WTC11 (cell line): Measurements from ENCODE around the gene PAK5. TPM values are rescaled to one million over a fixed set of nuclear protein-coding genes. Genes with fewer than 3 reads are reported as not detected.
A peak's percentile ranks its signal among the peaks of the same experiment; 100 is the strongest.

Experiments
- ATAC-seq: fragments of 200-7000 bp; cut with Tn5 transposase; 2 replicates; pipeline ENCODE4 v1.10.0; 2021; ENCODE audit warnings: mild to moderate bottlenecking, moderate library complexity
- CTCF ChIA-PET: fragments of 300-600 bp; sonication (Branson Sonifier 250); formaldehyde crosslinking; loops from one replicate; lab custom pipeline; 2021; ENCODE audit warnings: antibody characterized with exemption; lab: Charles Lee
- POLR2A ChIA-PET: fragments of 350-600 bp; sonication (Branson Sonifier 250); formaldehyde crosslinking; loops from one replicate; lab custom pipeline; 2021; ENCODE audit warnings: antibody characterized with exemption; lab: Charles Lee
- DNase-seq: peaks from one replicate; pipeline ENCODE4 v3.0.0; 2021; ENCODE audit warnings: low spot score
- H3K27ac Mint-ChIP-seq: 2 replicates; pipeline ENCODE4 v1.8.0; 2021; ENCODE audit warnings: mixed read lengths
- H3K27me3 Mint-ChIP-seq: 2 replicates; pipeline ENCODE4 v1.8.0; 2021; ENCODE audit warnings: low read depth, mild to moderate bottlenecking, moderate library complexity, mixed read lengths
- H3K36me3 Mint-ChIP-seq: 2 replicates; pipeline ENCODE4 v1.8.0; 2021; ENCODE audit warnings: mixed read lengths
- H3K4me1 Mint-ChIP-seq: 2 replicates; pipeline ENCODE4 v1.8.0; 2022; ENCODE audit warnings: mixed read lengths
- H3K4me3 Mint-ChIP-seq: 2 replicates; pipeline ENCODE4 v1.8.0; 2021; ENCODE audit warnings: mild to moderate bottlenecking, moderate library complexity, mixed read lengths
- H3K9me3 Mint-ChIP-seq: 2 replicates; pipeline ENCODE4 v1.8.0; 2021; ENCODE audit warnings: mixed read lengths
- CBFB ChIP-seq: sonication (generic); formaldehyde crosslinking; IDR thresholded peaks from 2 replicates; pipeline ENCODE4 v1.8.1; 2022; ENCODE audit warnings: mild to moderate bottlenecking, low read depth, missing genetic modification reagents
- GRHL2 ChIP-seq: fragments of 250-450 bp; sonication (Bioruptor Pico); IDR thresholded peaks from 2 replicates; pipeline ENCODE4 v1.8.0; 2022; ENCODE audit warnings: mild to moderate bottlenecking, moderate library complexity; ENCODE audit not compliant: insufficient replicate concordance, severe bottlenecking
- GTF2I ChIP-seq: fragments of 250-450 bp; sonication (Bioruptor Pico); conservative IDR thresholded peaks from 2 replicates; pipeline ENCODE4 v1.4.0; 2021; ENCODE audit warnings: mild to moderate bottlenecking
- KAT7 ChIP-seq: sonication (generic); formaldehyde crosslinking; IDR thresholded peaks from 2 replicates; pipeline ENCODE4 v1.8.1; 2023; ENCODE audit warnings: missing genetic modification reagents, mild to moderate bottlenecking, borderline replicate concordance
- NFE2L1 ChIP-seq: sonication (generic); formaldehyde crosslinking; IDR thresholded peaks from 2 replicates; pipeline ENCODE4 v1.8.1; 2023; ENCODE audit warnings: missing genetic modification reagents
- SMAD3 ChIP-seq: sonication (generic); formaldehyde crosslinking; IDR thresholded peaks from 2 replicates; pipeline ENCODE4 v1.8.0; 2022; ENCODE audit warnings: missing genetic modification reagents, mild to moderate bottlenecking, borderline replicate concordance
- SP1 ChIP-seq: sonication (generic); formaldehyde crosslinking; conservative IDR thresholded peaks from 2 replicates; pipeline ENCODE4 v1.8.1; 2022; ENCODE audit warnings: missing genetic modification reagents
- ZBTB21 ChIP-seq: sonication (generic); formaldehyde crosslinking; IDR thresholded peaks from 2 replicates; pipeline ENCODE4 v1.8.1; 2023; ENCODE audit warnings: mild to moderate bottlenecking, missing genetic modification reagents, borderline replicate concordance
- ZNF121 ChIP-seq: sonication (generic); formaldehyde crosslinking; IDR thresholded peaks from 2 replicates; pipeline ENCODE4 v1.8.0; 2023; ENCODE audit warnings: missing genetic modification reagents
- ZNF263 ChIP-seq: sonication (generic); formaldehyde crosslinking; IDR thresholded peaks from 2 replicates; pipeline ENCODE4 v1.8.1; 2022; ENCODE audit warnings: low read depth, mild to moderate bottlenecking, moderate library complexity, missing genetic modification reagents
- ZNF416 ChIP-seq: fragments of 250-450 bp; sonication (Bioruptor Pico); IDR thresholded peaks from 2 replicates; pipeline ENCODE4 v1.9.0; 2021; ENCODE audit warnings: mild to moderate bottlenecking, inconsistent platforms
- total RNA-seq: library from RNA; stranded (reverse); gene quantifications from 3 replicates; pipeline ENCODE4 v1.2.3, GENCODE V29; 2021
- TF ChIP-seq, protein P1 (sequence below): fragments of 250-450 bp; sonication (Bioruptor Pico); IDR thresholded peaks from 2 replicates; pipeline ENCODE4 v2.1.2; 2022; ENCODE audit warnings: mild to moderate bottlenecking, moderate library complexity
- TF ChIP-seq, protein P2 (sequence below): fragments of 200-600 bp; IDR thresholded peaks from 2 replicates; pipeline ENCODE4 v1.8.0; 2022; ENCODE audit warnings: antibody characterized with exemption
- TF ChIP-seq, protein P3 (sequence below): sonication (generic); formaldehyde crosslinking; IDR thresholded peaks from 2 replicates; pipeline ENCODE4 v1.8.1; 2022; ENCODE audit warnings: missing genetic modification reagents, borderline replicate concordance
- TF ChIP-seq, protein P4 (sequence below): sonication (generic); formaldehyde crosslinking; IDR thresholded peaks from 2 replicates; pipeline ENCODE4 v1.8.0; 2022; ENCODE audit warnings: mild to moderate bottlenecking, missing genetic modification reagents
- TF ChIP-seq, protein P5 (sequence below): fragments of 250-450 bp; sonication (Bioruptor Pico); IDR thresholded peaks from 2 replicates; pipeline ENCODE4 v1.9.0; 2021; ENCODE audit warnings: mild to moderate bottlenecking

Gene PAK5
- total RNA-seq, 1 experiment from 2014 or later = 0.31 TPM

DNA sequence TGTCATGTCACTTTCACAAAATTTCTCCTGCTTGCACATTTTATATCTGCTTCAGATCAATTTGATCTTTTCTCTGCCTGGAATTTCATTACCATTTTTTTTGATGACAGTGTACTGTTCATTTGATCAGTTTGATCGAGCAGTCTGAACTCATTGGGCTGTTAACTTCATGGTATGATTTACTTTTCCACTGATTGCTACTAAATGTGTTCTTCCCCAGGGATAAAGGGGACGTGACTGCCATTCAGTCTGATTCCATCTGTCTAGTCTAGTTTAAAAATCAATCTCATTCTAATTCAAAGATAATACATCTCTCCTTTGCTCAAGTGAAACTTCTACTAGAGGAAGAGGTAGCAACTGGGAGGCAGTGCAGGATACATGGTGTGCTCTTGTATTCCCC, 303.4 kb downstream of the PAK5 start:
- ChIA-PET POLR2A (no interaction called here), CTCF (interaction anchor here (1.1 kb wide), 1 partner anchor 82 kb away, joined by 5 read pairs; no protein-coding TSS in a partner anchor)
- DNase-seq = no peak
- 0 out of 2 replicates have a peak, but pooled peaks cover 3% of the 10 kb centered on the region for H3K9me3 Mint-ChIP-seq
- no peaks in the 10 kb centered on the region for H3K36me3 Mint-ChIP-seq
- H3K4me3 Mint-ChIP-seq = no peak overlapping the region
- TF ChIP-seq ZNF263 (CRISPR knock-in tag) = no peak
- no peak overlapping the region for H3K27ac Mint-ChIP-seq
- H3K27me3 Mint-ChIP-seq = peaks cover 3% of the 10 kb centered on the region; the same call in 1 of the 2 replicates
- H3K4me1 Mint-ChIP-seq = peaks cover 23% of the 10 kb centered on the region
- ATAC-seq = no peak

DNA sequence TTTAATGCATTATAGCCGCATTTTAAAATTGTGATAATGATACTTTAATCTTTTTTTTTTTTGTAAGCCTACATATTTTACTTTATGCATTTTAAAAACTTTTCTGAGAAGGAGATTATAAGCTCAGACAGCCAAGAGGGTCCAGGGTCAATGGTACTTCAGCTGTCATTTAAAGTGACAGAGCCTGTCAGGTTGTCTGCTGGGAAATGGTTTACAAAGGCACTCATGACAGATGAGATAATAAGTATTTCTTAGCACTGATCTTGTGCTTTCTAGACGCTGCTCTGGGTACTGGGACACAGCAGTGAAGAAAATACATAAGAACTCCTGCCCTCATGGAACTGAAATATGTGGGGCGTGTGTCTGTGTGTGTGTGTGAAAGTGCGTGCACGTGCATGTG, 304.9 kb downstream of the PAK5 start:
- 0 out of 2 replicates have a peak, but pooled peaks cover 3% of the 10 kb centered on the region for H3K9me3 Mint-ChIP-seq
- POLR2A ChIA-PET = no interaction called here

DNA sequence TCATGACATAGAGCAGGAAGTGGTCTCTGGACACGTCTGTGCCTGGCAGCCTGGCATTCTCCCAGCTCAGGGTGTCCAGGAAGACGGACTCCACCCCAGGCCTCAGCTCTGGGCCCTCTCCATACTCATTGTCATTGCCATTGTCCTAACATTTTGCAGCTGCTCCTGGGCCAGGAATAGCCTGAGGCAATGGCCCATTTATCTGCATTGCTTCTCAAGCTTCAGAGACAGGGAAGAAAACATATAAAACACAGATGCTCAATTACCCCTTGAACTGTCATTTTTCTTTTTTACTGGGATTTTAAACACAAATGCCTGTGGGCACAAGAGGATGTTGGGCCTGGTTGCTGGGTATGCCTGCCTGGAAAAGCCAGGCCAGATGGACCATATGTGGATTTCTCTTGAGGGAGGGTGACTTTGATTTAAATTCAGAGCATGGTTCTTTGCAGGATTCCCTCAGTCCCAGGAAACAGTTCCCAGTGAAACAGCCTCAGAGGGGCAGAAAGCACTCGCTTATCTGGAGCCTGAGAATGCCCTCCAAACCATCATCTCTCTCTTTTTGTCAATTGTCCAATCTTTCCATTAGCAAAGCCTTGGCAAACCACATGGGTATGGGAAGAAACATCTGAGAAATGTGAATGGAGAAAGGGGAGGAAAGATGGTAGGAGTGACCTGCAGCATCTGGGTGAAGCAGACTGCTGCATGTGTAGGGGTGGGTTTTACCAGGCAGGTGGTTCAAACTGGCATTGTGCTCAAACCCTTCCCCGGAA, 306.6 kb downstream of the PAK5 start:
- Mint-ChIP-seq H3K4me3 (no peak overlapping the region), H3K27ac (no peak overlapping the region), H3K36me3 (no peaks in the 10 kb centered on the region), H3K9me3 (0 out of 2 replicates have a peak, but pooled peaks cover 3% of the 10 kb centered on the region), H3K27me3 (peaks cover 6% of the 10 kb centered on the region; the same call in 1 of the 2 replicates), H3K4me1 (peaks cover 26% of the 10 kb centered on the region)
- 0 out of 2 replicates have a peak, but pooled peaks have one; percentile 30 for ATAC-seq
- no peak for DNase-seq
- TF ChIP-seq ZNF416 (no peak), ZNF121 (CRISPR knock-in tag) (no peak), NFE2L1 (CRISPR knock-in tag) (no peak)
- TF ChIP-seq, protein P1, sequence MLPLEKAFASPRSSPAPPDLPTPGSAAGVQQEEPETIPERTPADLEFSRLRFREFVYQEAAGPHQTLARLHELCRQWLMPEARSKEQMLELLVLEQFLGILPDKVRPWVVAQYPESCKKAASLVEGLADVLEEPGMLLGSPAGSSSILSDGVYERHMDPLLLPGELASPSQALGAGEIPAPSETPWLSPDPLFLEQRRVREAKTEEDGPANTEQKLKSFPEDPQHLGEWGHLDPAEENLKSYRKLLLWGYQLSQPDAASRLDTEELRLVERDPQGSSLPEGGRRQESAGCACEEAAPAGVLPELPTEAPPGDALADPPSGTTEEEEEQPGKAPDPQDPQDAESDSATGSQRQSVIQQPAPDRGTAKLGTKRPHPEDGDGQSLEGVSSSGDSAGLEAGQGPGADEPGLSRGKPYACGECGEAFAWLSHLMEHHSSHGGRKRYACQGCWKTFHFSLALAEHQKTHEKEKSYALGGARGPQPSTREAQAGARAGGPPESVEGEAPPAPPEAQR (CRISPR knock-in tag) = no peak
- TF ChIP-seq, protein P2, sequence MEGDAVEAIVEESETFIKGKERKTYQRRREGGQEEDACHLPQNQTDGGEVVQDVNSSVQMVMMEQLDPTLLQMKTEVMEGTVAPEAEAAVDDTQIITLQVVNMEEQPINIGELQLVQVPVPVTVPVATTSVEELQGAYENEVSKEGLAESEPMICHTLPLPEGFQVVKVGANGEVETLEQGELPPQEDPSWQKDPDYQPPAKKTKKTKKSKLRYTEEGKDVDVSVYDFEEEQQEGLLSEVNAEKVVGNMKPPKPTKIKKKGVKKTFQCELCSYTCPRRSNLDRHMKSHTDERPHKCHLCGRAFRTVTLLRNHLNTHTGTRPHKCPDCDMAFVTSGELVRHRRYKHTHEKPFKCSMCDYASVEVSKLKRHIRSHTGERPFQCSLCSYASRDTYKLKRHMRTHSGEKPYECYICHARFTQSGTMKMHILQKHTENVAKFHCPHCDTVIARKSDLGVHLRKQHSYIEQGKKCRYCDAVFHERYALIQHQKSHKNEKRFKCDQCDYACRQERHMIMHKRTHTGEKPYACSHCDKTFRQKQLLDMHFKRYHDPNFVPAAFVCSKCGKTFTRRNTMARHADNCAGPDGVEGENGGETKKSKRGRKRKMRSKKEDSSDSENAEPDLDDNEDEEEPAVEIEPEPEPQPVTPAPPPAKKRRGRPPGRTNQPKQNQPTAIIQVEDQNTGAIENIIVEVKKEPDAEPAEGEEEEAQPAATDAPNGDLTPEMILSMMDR = no peak
- TF ChIP-seq, protein P3, sequence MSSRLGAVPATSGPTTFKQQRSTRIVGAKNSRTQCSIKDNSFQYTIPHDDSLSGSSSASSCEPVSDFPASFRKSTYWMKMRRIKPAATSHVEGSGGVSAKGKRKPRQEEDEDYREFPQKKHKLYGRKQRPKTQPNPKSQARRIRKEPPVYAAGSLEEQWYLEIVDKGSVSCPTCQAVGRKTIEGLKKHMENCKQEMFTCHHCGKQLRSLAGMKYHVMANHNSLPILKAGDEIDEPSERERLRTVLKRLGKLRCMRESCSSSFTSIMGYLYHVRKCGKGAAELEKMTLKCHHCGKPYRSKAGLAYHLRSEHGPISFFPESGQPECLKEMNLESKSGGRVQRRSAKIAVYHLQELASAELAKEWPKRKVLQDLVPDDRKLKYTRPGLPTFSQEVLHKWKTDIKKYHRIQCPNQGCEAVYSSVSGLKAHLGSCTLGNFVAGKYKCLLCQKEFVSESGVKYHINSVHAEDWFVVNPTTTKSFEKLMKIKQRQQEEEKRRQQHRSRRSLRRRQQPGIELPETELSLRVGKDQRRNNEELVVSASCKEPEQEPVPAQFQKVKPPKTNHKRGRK (CRISPR knock-in tag) = no peak
- CTCF ChIA-PET = interaction anchor here (1.2 kb wide), 1 partner anchor 14 kb away, joined by 4 read pairs; no protein-coding TSS in a partner anchor
- POLR2A ChIA-PET = no interaction called here

More for the DNA sequence above, 304.9 kb downstream of the PAK5 start:
- peaks cover 26% of the 10 kb centered on the region for H3K4me1 Mint-ChIP-seq
- no peak for DNase-seq
- H3K36me3 Mint-ChIP-seq = no peaks in the 10 kb centered on the region
- CTCF ChIA-PET = no interaction called here
- H3K27me3 Mint-ChIP-seq = peaks cover 6% of the 10 kb centered on the region; the same call in 1 of the 2 replicates
- H3K4me3 Mint-ChIP-seq = no peak overlapping the region
- no peak for TF ChIP-seq SP1 (CRISPR knock-in tag)
- TF ChIP-seq, all 79 proteins: peak for 0
- ATAC-seq = no peak
- no peak overlapping the region for H3K27ac Mint-ChIP-seq

DNA sequence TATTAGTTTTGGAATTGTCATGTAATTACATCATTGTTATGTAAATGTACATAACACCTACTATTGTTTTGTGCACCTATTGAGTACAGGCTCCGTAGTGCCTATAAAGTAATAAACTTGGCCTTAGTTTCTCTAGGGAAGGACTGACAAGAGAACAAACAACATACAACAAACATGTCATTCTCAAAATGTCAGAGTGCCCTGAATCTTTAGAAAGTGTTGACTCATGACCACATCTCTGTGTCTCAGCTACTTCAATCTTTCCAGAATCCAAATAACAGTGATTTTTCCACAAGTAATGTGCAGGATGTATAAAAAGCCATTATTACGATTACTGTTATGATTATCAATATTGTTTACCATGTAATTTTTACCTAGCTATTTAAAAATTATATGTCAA, 307.3 kb downstream of the PAK5 start:
- TF ChIP-seq KAT7 = no peak
- TF ChIP-seq GRHL2 = no peak
- TF ChIP-seq CBFB (CRISPR knock-in tag) = no peak
- TF ChIP-seq GTF2I (CRISPR knock-in tag) = no peak
- no peak for TF ChIP-seq ZBTB21 (CRISPR knock-in tag)
- no peak for TF ChIP-seq NFE2L1 (CRISPR knock-in tag)
- TF ChIP-seq, protein P4, sequence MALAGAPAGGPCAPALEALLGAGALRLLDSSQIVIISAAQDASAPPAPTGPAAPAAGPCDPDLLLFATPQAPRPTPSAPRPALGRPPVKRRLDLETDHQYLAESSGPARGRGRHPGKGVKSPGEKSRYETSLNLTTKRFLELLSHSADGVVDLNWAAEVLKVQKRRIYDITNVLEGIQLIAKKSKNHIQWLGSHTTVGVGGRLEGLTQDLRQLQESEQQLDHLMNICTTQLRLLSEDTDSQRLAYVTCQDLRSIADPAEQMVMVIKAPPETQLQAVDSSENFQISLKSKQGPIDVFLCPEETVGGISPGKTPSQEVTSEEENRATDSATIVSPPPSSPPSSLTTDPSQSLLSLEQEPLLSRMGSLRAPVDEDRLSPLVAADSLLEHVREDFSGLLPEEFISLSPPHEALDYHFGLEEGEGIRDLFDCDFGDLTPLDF = no peak
- no peak for TF ChIP-seq SMAD3 (CRISPR knock-in tag)
- TF ChIP-seq, protein P5, sequence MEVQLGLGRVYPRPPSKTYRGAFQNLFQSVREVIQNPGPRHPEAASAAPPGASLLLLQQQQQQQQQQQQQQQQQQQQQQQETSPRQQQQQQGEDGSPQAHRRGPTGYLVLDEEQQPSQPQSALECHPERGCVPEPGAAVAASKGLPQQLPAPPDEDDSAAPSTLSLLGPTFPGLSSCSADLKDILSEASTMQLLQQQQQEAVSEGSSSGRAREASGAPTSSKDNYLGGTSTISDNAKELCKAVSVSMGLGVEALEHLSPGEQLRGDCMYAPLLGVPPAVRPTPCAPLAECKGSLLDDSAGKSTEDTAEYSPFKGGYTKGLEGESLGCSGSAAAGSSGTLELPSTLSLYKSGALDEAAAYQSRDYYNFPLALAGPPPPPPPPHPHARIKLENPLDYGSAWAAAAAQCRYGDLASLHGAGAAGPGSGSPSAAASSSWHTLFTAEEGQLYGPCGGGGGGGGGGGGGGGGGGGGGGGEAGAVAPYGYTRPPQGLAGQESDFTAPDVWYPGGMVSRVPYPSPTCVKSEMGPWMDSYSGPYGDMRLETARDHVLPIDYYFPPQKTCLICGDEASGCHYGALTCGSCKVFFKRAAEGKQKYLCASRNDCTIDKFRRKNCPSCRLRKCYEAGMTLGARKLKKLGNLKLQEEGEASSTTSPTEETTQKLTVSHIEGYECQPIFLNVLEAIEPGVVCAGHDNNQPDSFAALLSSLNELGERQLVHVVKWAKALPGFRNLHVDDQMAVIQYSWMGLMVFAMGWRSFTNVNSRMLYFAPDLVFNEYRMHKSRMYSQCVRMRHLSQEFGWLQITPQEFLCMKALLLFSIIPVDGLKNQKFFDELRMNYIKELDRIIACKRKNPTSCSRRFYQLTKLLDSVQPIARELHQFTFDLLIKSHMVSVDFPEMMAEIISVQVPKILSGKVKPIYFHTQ (CRISPR knock-in tag) = no peak
- TF ChIP-seq, all 79 proteins: peak for 0
- no peaks in the 10 kb centered on the region for H3K36me3 Mint-ChIP-seq
- no peak for ATAC-seq

More for the DNA sequence above, 307.3 kb downstream of the PAK5 start:
- Mint-ChIP-seq H3K27me3 (peaks cover 6% of the 10 kb centered on the region; the same call in 1 of the 2 replicates), H3K4me1 (peaks cover 26% of the 10 kb centered on the region), H3K4me3 (no peak overlapping the region), H3K9me3 (0 out of 2 replicates have a peak, but pooled peaks cover 2% of the 10 kb centered on the region), H3K27ac (no peak overlapping the region)
- ChIA-PET CTCF (no interaction called here), POLR2A (no interaction called here)
- no peak for DNase-seq
